Fibroblast of skin of right biceps (primary cell): ENCODE data around the gene AUNIP.

ENCODE experiments used
- DNase-seq: peaks from one replicate; pipeline ENCODE4 v3.0.0-alpha.2; 2013

The AUNIP gene

GRCh38 chr1:25806418-25806817, 52.8 kb downstream of the AUNIP start:
- no peak for DNase-seq

- DNase-seq, result no peak
Observed at GRCh38 chr1:25805863-25806225, 53.4 kb downstream of the AUNIP start.

GRCh38 chr1:25804964-25805862, 54.0 kb downstream of the AUNIP start:
- DNase-seq, result no peak

GRCh38 chr1:25804244-25804963, 54.9 kb downstream of the AUNIP start:
- no peak for DNase-seq

GRCh38 chr1:25803368-25803767, 55.9 kb downstream of the AUNIP start:
- no peak for DNase-seq

- DNase-seq, result no peak
Observed at GRCh38 chr1:25802915-25803314, 56.3 kb downstream of the AUNIP start.

GRCh38 chr1:25800703-25801377, 58.4 kb downstream of the AUNIP start:
- DNase-seq, result no peak

- DNase-seq, result peak; percentile 50
Observed at GRCh38 chr1:25799935-25800702, 59.1 kb downstream of the AUNIP start, which contains the start of gene SELENON. Gene SELENON (plus strand): TSS chr1:25800193. CDS start chr1:25800231, 38 bp downstream.

- DNase-seq, result no peak
Observed at GRCh38 chr1:25799352-25799934, 59.8 kb downstream of the AUNIP start.

GRCh38 chr1:25798666-25799351, 60.4 kb downstream of the AUNIP start:
- DNase-seq, result no peak

GRCh38 chr1:25797939-25798338, 61.3 kb downstream of the AUNIP start:
- DNase-seq, result no peak

GRCh38 chr1:25796811-25797458, 62.3 kb downstream of the AUNIP start:
- DNase-seq, result peak; percentile 74

GRCh38 chr1:25795946-25796810, 63.1 kb downstream of the AUNIP start:
- no peak for DNase-seq

- DNase-seq, result no peak
Observed at GRCh38 chr1:25795211-25795610, 64.0 kb downstream of the AUNIP start.

- DNase-seq, result no peak
Observed at GRCh38 chr1:25794325-25794724, 64.9 kb downstream of the AUNIP start.

GRCh38 chr1:25793585-25794170, 65.6 kb downstream of the AUNIP start:
- no peak for DNase-seq

GRCh38 chr1:25792115-25792514, 67.1 kb downstream of the AUNIP start:
- DNase-seq, result no peak

- no peak for DNase-seq
Observed at GRCh38 chr1:25790472-25790871, 68.8 kb downstream of the AUNIP start.

- no peak for DNase-seq
Observed at GRCh38 chr1:25787760-25788166, 71.5 kb downstream of the AUNIP start.
